Psoas muscle (tissue), 8 donors: ENCODE measurements around the gene VIL1. TPM values are rescaled to one million over a fixed set of nuclear protein-coding genes. Genes with fewer than 3 reads are reported as not detected.
A peak's percentile ranks its signal among the peaks of the same experiment; 100 is the strongest.

Experiments used
- ATAC-seq, 4 donors: fragments of 200-7000 bp; cut with Tn5 transposase; one replicate each; pipeline ENCODE4 v1.9.1; 2020; ENCODE audit warnings: moderate library complexity in 3 of 4, mild to moderate bottlenecking in 2 of 4
- DNase-seq, 2 donors: peaks; one replicate each; pipeline ENCODE4 v3.0.0-alpha.2; 2020
- H3K27ac ChIP-seq: fragments of 200-600 bp; one replicate; pipeline ENCODE4 v1.8.0; 2022
- H3K27me3 ChIP-seq, 3 donors: fragments of 200-600 bp in 1 of 3; one replicate each; pipeline versions ENCODE4 v1.6.1 to v1.8.0; 2013 to 2022; ENCODE audit warnings: low read length in 2 of 3, mild to moderate bottlenecking in 2 of 3, moderate library complexity in 1 of 3; ENCODE audit not compliant: insufficient read depth in 3 of 3
- H3K36me3 ChIP-seq, 2 donors: fragments of 200-600 bp in 1 of 2; one replicate each; pipeline versions ENCODE4 v1.6.1 to v1.8.0; 2013 to 2022; ENCODE audit warnings: low read depth in 1 of 2, mild to moderate bottlenecking in 1 of 2, moderate library complexity in 1 of 2; ENCODE audit not compliant: insufficient read depth in 1 of 2
- H3K4me1 ChIP-seq: fragments of 200-600 bp; one replicate; pipeline ENCODE4 v1.8.0; 2022
- H3K4me3 ChIP-seq: fragments of 200-600 bp; one replicate; pipeline ENCODE4 v1.8.0; 2022; ENCODE audit warnings: mild to moderate bottlenecking
- H3K9me3 ChIP-seq: fragments of 200-600 bp; one replicate; pipeline ENCODE4 v1.8.0; 2022
- CTCF ChIP-seq: fragments of 200-600 bp; IDR thresholded peaks from one replicate; pipeline ENCODE4 v1.8.0; 2022; ENCODE audit warnings: antibody characterized with exemption
- WGBS, 3 donors: extraction: QIAGEN DNeasy Blood & Tissue Kit; methylation state at CpG; one replicate each; pipeline versions ENCODE4 v1.1.6 to v1.1.7; 2013; 5-methylcytosine and 5-hydroxymethylcytosine counted together
- intact Hi-C, 2 donors: fragments of 100-400 bp; cut with DNase I; formaldehyde crosslinking; loops; one replicate each; pipeline versions ENCODE4 v1.11.0 to v1.14.2; 2022
- polyA plus RNA-seq, 3 donors: library from polyadenylated mRNA; stranded (reverse); fragments of 200-250 nt; gene quantifications; one replicate each; pipeline ENCODE4 v1.2.3, GENCODE V29; 2013
- total RNA-seq, 4 donors: library from RNA; stranded (reverse); fragmentation: NEBNext Ultra II Directional in 2 of 4; extraction: Animal tissue kit (Norgen Biotek cat#: 25700) in 2 of 4; gene quantifications; one replicate each; pipeline versions ENCODE4 v1.2.1 to v1.2.4, GENCODE V29; 2021 to 2023
- donor health status: healthy with polysubstance abuse.
- donor health status: DM: no; HTN: no; CAD: no; lungs with moderate emphysema.
- donor health status: Bipolar disorder and iron deficiency.
- donor health status: healthy.
- donor health status: DM: yes; HTN: yes; CAD: no.
- donor health status: DM: no; HTN: no; CAD: no.
- donor health status: DM: no; HTN: no; CAD: no.
- donor health status: DM: yes; HTN: yes; CAD: no.

The VIL1 gene
- total and polyA plus RNA-seq, 7 donors: 0.08 to 0.10 (median 0.10) TPM; not detected in 4

GRCh38 chr2:218383892-218384519 lies 34.9 kb upstream of the VIL1 start:
- 80 to 89% (median 83%) methylated on average over 10 of the region's 10 CpGs for WGBS, 3 donors

GRCh38 chr2:218384975-218385374 lies 33.9 kb upstream of the VIL1 start:
- H3K27me3 ChIP-seq: no peaks in the 10 kb centered on the region
- no peak overlapping the region for H3K27ac ChIP-seq
- no peaks in the 10 kb centered on the region for H3K36me3 ChIP-seq
- no peaks in the 10 kb centered on the region for H3K9me3 ChIP-seq
- H3K4me3 ChIP-seq: no peak overlapping the region
- no peak for TF ChIP-seq CTCF
- intact Hi-C loops: no loop called here
- DNase-seq (no peak), ATAC-seq (no peak)
- WGBS, 3 donors: 79 to 86% (median 80%) methylated on average over 9 of the region's 9 CpGs
- no peaks in the 10 kb centered on the region for H3K4me1 ChIP-seq

More at GRCh38 chr2:218383892-218384519, 34.9 kb upstream of the VIL1 start:
- no peaks in the 10 kb centered on the region for H3K9me3 ChIP-seq
- no peak for TF ChIP-seq CTCF
- H3K27ac ChIP-seq: no peak overlapping the region
- no peaks in the 10 kb centered on the region for H3K4me1 ChIP-seq
- DNase-seq: no peak
- H3K36me3 ChIP-seq: no peaks in the 10 kb centered on the region
- no peaks in the 10 kb centered on the region for H3K27me3 ChIP-seq
- peak in 2 of 4 donors; percentile 32 to 58 for ATAC-seq
- intact Hi-C loops: no loop called here
- H3K4me3 ChIP-seq: no peak overlapping the region

- Histone ChIP-seq H3K9me3 (no peaks in the 10 kb centered on the region), H3K36me3 (no peaks in the 10 kb centered on the region), H3K4me1 (no peaks in the 10 kb centered on the region), H3K27me3 (no peaks in the 10 kb centered on the region), H3K27ac (no peak overlapping the region), H3K4me3 (no peak overlapping the region)
- intact Hi-C loops: no loop called here
- no peak for TF ChIP-seq CTCF
- no peak for DNase-seq
- 67 to 72% (median 68%) methylated on average over 23 of the region's 23 CpGs for WGBS, 3 donors
- no peak for ATAC-seq
Observed at GRCh38 chr2:218386505-218387368, 32.2 kb upstream of the VIL1 start.

- WGBS, 3 donors: 10 to 13% (median 11%) methylated on average over 37 to 38 of the region's 38 CpGs
- intact Hi-C loops: no loop called here
- Histone ChIP-seq H3K27me3 (no peaks in the 10 kb centered on the region), H3K4me1 (no peaks in the 10 kb centered on the region), H3K27ac (no peak overlapping the region), H3K4me3 (peak overlapping the region; percentile 65), H3K36me3 (no peaks in the 10 kb centered on the region), H3K9me3 (no peaks in the 10 kb centered on the region)
- DNase-seq (peak; percentile 59 to 72), ATAC-seq (peak; percentile 70 to 89 (median 78))
- no peak for TF ChIP-seq CTCF
Observed at GRCh38 chr2:218387369-218388194, 31.3 kb upstream of the VIL1 start.
